OCI-LY3 (cell line): Measurements from ENCODE around the gene MIEF1.
A peak's percentile ranks its signal among the peaks of the same experiment; 100 is the strongest.

Experiments
- H2AFZ ChIP-seq: fragments of 200-600, 300-600 bp; shearing (Covaris generic); 2 replicates; pipeline ENCODE4 v1.6.0; 2014; ENCODE audit warnings: antibody characterized with exemption, low read depth, low read length
- H3K27ac ChIP-seq: fragments of 200-600, 300-600 bp; sonication (generic); 2 replicates; pipeline ENCODE4 v1.5.1; 2014; ENCODE audit warnings: mild to moderate bottlenecking, low read length, moderate library complexity, mixed read lengths
- H3K27me3 ChIP-seq: fragments of 200-600, 300-600 bp; sonication (generic); 2 replicates; pipeline ENCODE4 v1.6.1; 2014; ENCODE audit warnings: low read depth, low read length, mixed read lengths
- H3K36me3 ChIP-seq: fragments of 200-600, 300-600 bp; sonication (generic); replicated peaks from 2 replicates; pipeline ENCODE3; 2014; ENCODE audit warnings: low read depth, low read length, mixed read lengths
- H3K4me1 ChIP-seq: fragments of 300-600, 200-600 bp; sonication (generic); 2 replicates; pipeline ENCODE4 v1.6.1; 2014; ENCODE audit warnings: low read length, mixed read lengths
- H3K4me2 ChIP-seq: fragments of 200-600, 300-600 bp; sonication (generic); 2 replicates; pipeline ENCODE4 v1.6.1; 2014; ENCODE audit warnings: low read length, mixed read lengths
- H3K4me3 ChIP-seq: fragments of 300-600, 200-600 bp; sonication (generic); 2 replicates; pipeline ENCODE4 v1.5.1; 2014; ENCODE audit warnings: antibody characterized with exemption, mild to moderate bottlenecking, low read length, moderate library complexity
- H3K79me2 ChIP-seq: fragments of 300-600, 200-600 bp; shearing (Covaris generic); 2 replicates; pipeline ENCODE4 v1.6.1; 2014; ENCODE audit warnings: mild to moderate bottlenecking, low read length, mixed read lengths
- H3K9ac ChIP-seq: fragments of 300-600, 200-600 bp; shearing (Covaris generic); 2 replicates; pipeline ENCODE4 v1.6.0; 2014; ENCODE audit warnings: mild to moderate bottlenecking, low read length, moderate library complexity
- H3K9me3 ChIP-seq: fragments of 200-600, 300-600 bp; shearing (Covaris generic); 2 replicates; pipeline ENCODE4 v1.6.1; 2014; ENCODE audit warnings: low read length, mixed read lengths; ENCODE audit not compliant: insufficient read depth
- H4K20me1 ChIP-seq: fragments of 200-600, 300-600 bp; sonication (generic); 2 replicates; pipeline ENCODE4 v1.6.1; 2016; ENCODE audit warnings: low read length, mixed read lengths; ENCODE audit not compliant: insufficient read depth
- EZH2phosphoT487 ChIP-seq: fragments of 200-600 bp; shearing (Covaris generic); IDR thresholded peaks from 2 replicates; pipeline ENCODE4 v1.6.1; 2018; ENCODE audit warnings: antibody characterized with exemption, mixed run types, low read depth
- TF ChIP-seq, protein P1 (sequence below): fragments of 200-600, 300-600 bp; sonication (generic); IDR thresholded peaks from 2 replicates; pipeline ENCODE4 v1.5.1; 2014; ENCODE audit warnings: antibody characterized with exemption, low read length, low read depth

MIEF1 gene

GRCh38 chr22:39535831-39536449, 33.9 kb downstream of the MIEF1 start:
- Histone ChIP-seq H3K27ac (no peak overlapping the region), H3K4me3 (no peak overlapping the region), H3K4me2 (no peak overlapping the region), H3K79me2 (peaks cover 16% of the 10 kb centered on the region), H2AFZ (no peak overlapping the region), H3K9me3 (no peaks in the 10 kb centered on the region), H4K20me1 (no peaks in the 10 kb centered on the region), H3K4me1 (peaks cover 28% of the 10 kb centered on the region), H3K9ac (no peak overlapping the region), H3K36me3 (peaks cover 6% of the 10 kb centered on the region), H3K27me3 (no peaks in the 10 kb centered on the region)
- TF ChIP-seq EZH2phosphoT487, result no peak
- TF ChIP-seq, protein P1, sequence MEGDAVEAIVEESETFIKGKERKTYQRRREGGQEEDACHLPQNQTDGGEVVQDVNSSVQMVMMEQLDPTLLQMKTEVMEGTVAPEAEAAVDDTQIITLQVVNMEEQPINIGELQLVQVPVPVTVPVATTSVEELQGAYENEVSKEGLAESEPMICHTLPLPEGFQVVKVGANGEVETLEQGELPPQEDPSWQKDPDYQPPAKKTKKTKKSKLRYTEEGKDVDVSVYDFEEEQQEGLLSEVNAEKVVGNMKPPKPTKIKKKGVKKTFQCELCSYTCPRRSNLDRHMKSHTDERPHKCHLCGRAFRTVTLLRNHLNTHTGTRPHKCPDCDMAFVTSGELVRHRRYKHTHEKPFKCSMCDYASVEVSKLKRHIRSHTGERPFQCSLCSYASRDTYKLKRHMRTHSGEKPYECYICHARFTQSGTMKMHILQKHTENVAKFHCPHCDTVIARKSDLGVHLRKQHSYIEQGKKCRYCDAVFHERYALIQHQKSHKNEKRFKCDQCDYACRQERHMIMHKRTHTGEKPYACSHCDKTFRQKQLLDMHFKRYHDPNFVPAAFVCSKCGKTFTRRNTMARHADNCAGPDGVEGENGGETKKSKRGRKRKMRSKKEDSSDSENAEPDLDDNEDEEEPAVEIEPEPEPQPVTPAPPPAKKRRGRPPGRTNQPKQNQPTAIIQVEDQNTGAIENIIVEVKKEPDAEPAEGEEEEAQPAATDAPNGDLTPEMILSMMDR, result no peak

DNA sequence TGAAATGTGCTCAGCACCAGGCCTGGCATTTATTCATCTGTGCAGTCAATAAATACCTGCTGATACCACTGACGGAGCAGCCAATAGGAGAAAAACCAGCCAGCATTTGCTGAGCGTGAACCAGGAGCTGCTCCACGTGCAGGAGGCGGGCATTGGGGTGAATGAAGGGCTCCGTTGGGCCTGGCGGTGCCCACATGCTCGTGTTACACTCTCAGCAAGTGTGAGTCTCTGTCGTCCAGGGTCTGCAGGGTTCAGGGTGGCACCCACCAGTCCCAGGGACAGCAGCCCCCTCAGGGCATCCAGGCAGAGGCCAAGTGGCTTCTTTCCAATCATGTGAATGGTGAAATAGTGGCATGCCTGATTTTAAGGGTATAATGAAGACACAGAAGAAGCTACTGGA, 34.6 kb downstream of the MIEF1 start:
- TF ChIP-seq EZH2phosphoT487, result no peak
- TF ChIP-seq, protein P1, result no peak
- H3K79me2 ChIP-seq, result peaks cover 8% of the 10 kb centered on the region
- H3K36me3 ChIP-seq, result no peaks in the 10 kb centered on the region
- H3K4me2 ChIP-seq, result no peak overlapping the region
- H3K27me3 ChIP-seq, result no peaks in the 10 kb centered on the region
- no peak overlapping the region for H2AFZ ChIP-seq
- no peak overlapping the region for H3K9ac ChIP-seq
- no peaks in the 10 kb centered on the region for H3K9me3 ChIP-seq
- no peak overlapping the region for H3K27ac ChIP-seq
- H3K4me1 ChIP-seq, result peaks cover 21% of the 10 kb centered on the region
- no peak overlapping the region for H3K4me3 ChIP-seq
- H4K20me1 ChIP-seq, result no peaks in the 10 kb centered on the region

GRCh38 chr22:39537975-39538374, 35.9 kb downstream of the MIEF1 start:
- no peak overlapping the region for H3K9ac ChIP-seq
- no peak overlapping the region for H3K27ac ChIP-seq
- no peaks in the 10 kb centered on the region for H3K79me2 ChIP-seq
- no peaks in the 10 kb centered on the region for H3K27me3 ChIP-seq
- H2AFZ ChIP-seq, result no peak overlapping the region
- H3K4me2 ChIP-seq, result no peak overlapping the region
- H3K36me3 ChIP-seq, result no peaks in the 10 kb centered on the region
- H3K9me3 ChIP-seq, result no peaks in the 10 kb centered on the region
- H3K4me3 ChIP-seq, result no peak overlapping the region
- TF ChIP-seq EZH2phosphoT487, result no peak
- TF ChIP-seq, protein P1, result no peak
- H3K4me1 ChIP-seq, result peaks cover 19% of the 10 kb centered on the region
- H4K20me1 ChIP-seq, result no peaks in the 10 kb centered on the region

DNA sequence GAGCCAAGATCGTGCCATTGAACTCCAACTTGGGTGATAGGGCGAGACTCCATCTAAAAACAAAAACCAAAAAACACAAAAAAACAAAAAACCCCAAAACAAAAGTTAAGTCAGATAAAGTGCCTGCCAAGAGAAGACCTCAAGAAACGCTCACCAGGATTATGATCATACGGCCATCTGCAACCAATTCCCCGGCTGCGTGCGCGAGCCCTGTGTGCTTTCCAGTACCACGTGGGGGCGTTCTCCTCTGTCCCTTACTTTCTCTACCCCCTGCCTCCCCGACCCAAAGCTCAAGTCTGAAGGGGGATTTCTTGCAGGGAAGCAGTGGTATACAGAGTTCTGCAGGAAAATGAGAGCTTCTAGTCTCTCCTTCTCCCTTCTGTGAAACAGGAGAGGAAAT, 41.0 kb downstream of the MIEF1 start:
- H3K4me3 ChIP-seq, result no peak overlapping the region
- no peak overlapping the region for H2AFZ ChIP-seq
- H3K4me1 ChIP-seq, result no peaks in the 10 kb centered on the region
- no peaks in the 10 kb centered on the region for H3K9me3 ChIP-seq
- no peaks in the 10 kb centered on the region for H4K20me1 ChIP-seq
- no peak overlapping the region for H3K9ac ChIP-seq
- peaks cover 14% of the 10 kb centered on the region; the same call in 1 of the 2 replicates for H3K27me3 ChIP-seq
- H3K4me2 ChIP-seq, result no peak overlapping the region
- TF ChIP-seq, protein P1, result peak; percentile 72
- TF ChIP-seq EZH2phosphoT487, result no peak
- no peak overlapping the region for H3K27ac ChIP-seq
- H3K36me3 ChIP-seq, result no peaks in the 10 kb centered on the region
- H3K79me2 ChIP-seq, result no peaks in the 10 kb centered on the region
